IMR-90 (cell line): Measurements from ENCODE around the gene CTNND2. TPM values are rescaled to one million over a fixed set of nuclear protein-coding genes. Genes with fewer than 3 reads are reported as not detected.

Source experiments
- ATAC-seq: fragments of 200-7000 bp; cut with Tn5 transposase; 2 replicates; pipeline ENCODE4 v1.9.1; 2020; ENCODE audit warnings: low read depth, mild to moderate bottlenecking, moderate library complexity
- BruUV-seq: library from RNA; stranded (reverse); fragments of 400-500 nt; replicated peaks from 2 replicates; lab custom pipeline; 2021; lab: Mats Ljungman, UMichigan
- CTCF ChIA-PET: fragments of 300-600 bp; formaldehyde crosslinking; extraction: SDS; loops from one replicate; lab custom pipeline; 2021; ENCODE audit warnings: antibody characterized with exemption; lab: Yijun Ruan, JAX
- POLR2A ChIA-PET: fragments of 300-600 bp; sonication (Branson Sonifier 250); formaldehyde crosslinking; loops from one replicate; lab custom pipeline; 2022; ENCODE audit warnings: antibody characterized with exemption; ENCODE audit not compliant: unreplicated experiment; lab: Charles Lee
- DNase-seq: peaks from one replicate; pipeline ENCODE4 v3.0.0; 2013
- H2AFZ ChIP-seq: replicated peaks from 2 replicates; pipeline ENCODE3; 2013; ENCODE audit warnings: low read length, mild to moderate bottlenecking; ENCODE audit not compliant: poor library complexity
- H2AK5ac ChIP-seq: 2 replicates; pipeline ENCODE4 v1.6.1; 2013; ENCODE audit warnings: low read depth, low read length, inconsistent platforms
- H2AK9ac ChIP-seq: replicated peaks from 2 replicates; pipeline ENCODE3; 2013; ENCODE audit warnings: mild to moderate bottlenecking, low read depth, low read length, moderate library complexity; ENCODE audit not compliant: poor library complexity
- H2BK120ac ChIP-seq: 2 replicates; pipeline ENCODE4 v1.6.1; 2013; ENCODE audit warnings: low read depth, low read length, inconsistent platforms
- H2BK15ac ChIP-seq: 3 replicates; pipeline ENCODE4 v1.6.1; 2013; ENCODE audit warnings: low read depth, low read length, inconsistent platforms
- H2BK20ac ChIP-seq: 2 replicates; pipeline ENCODE4 v1.6.1; 2013; ENCODE audit warnings: low read depth, mild to moderate bottlenecking, inconsistent platforms, low read length, moderate library complexity
- H2BK5ac ChIP-seq: 2 replicates; pipeline ENCODE4 v1.6.1; 2013; ENCODE audit warnings: mild to moderate bottlenecking, low read depth, low read length, inconsistent platforms; ENCODE audit not compliant: poor library complexity, severe bottlenecking
- H3K14ac ChIP-seq: replicated peaks from 2 replicates; pipeline ENCODE4 v1.6.1; 2013; ENCODE audit warnings: low read depth, low read length, inconsistent platforms
- H3K18ac ChIP-seq: 2 replicates; pipeline ENCODE4 v1.6.1; 2013; ENCODE audit warnings: low read depth, low read length, control low read depth
- H3K23ac ChIP-seq: 2 replicates; pipeline ENCODE4 v1.6.1; 2013; ENCODE audit warnings: low read depth, low read length, inconsistent platforms
- H3K27ac ChIP-seq: 2 replicates; pipeline ENCODE4 v1.5.1; 2013; ENCODE audit warnings: mild to moderate bottlenecking, control low read depth, low read length; ENCODE audit not compliant: insufficient read depth
- H3K27me3 ChIP-seq: 2 replicates; pipeline ENCODE4 v1.6.1; 2013; ENCODE audit warnings: low read length; ENCODE audit not compliant: control insufficient read depth, insufficient read depth
- H3K36me3 ChIP-seq: 2 replicates; pipeline ENCODE4 v1.6.1; 2013; ENCODE audit warnings: low read length, mixed read lengths; ENCODE audit not compliant: control insufficient read depth, insufficient read depth
- H3K4ac ChIP-seq: 2 replicates; pipeline ENCODE4 v1.6.1; 2013; ENCODE audit warnings: low read depth, low read length, inconsistent platforms
- H3K4me1 ChIP-seq: 2 replicates; pipeline ENCODE4 v1.6.1; 2013; ENCODE audit warnings: low read length, mixed read lengths; ENCODE audit not compliant: control insufficient read depth, insufficient read depth
- H3K4me2 ChIP-seq: 2 replicates; pipeline ENCODE4 v1.6.1; 2013; ENCODE audit warnings: low read depth, mild to moderate bottlenecking, control low read depth, low read length, moderate library complexity
- H3K4me3 ChIP-seq: 2 replicates; pipeline ENCODE4 v1.5.1; 2013; ENCODE audit warnings: low read depth, mild to moderate bottlenecking, control low read depth, low read length, moderate library complexity; ENCODE audit not compliant: insufficient read depth
- H3K56ac ChIP-seq: 2 replicates; pipeline ENCODE4 v1.6.1; 2013; ENCODE audit warnings: low read length, inconsistent platforms; ENCODE audit not compliant: insufficient read depth; ENCODE audit errors: extremely low read depth
- H3K79me1 ChIP-seq, 2 experiments: 2 replicates each; pipeline ENCODE4 v1.6.1; 2013; ENCODE audit warnings: low read length in 2 of 2, inconsistent platforms in 1 of 2, low read depth in 1 of 2
- H3K9ac ChIP-seq: 2 replicates; pipeline ENCODE4 v1.6.1; 2013; ENCODE audit warnings: low read depth, low read length, control low read depth
- H3K9me1 ChIP-seq: 2 replicates; pipeline ENCODE4 v1.6.1; 2013; ENCODE audit warnings: low read length, inconsistent platforms; ENCODE audit not compliant: insufficient read depth
- H3K9me3 ChIP-seq: 2 replicates; pipeline ENCODE4 v1.6.1; 2013; ENCODE audit warnings: low read length; ENCODE audit not compliant: control insufficient read depth, insufficient read depth
- H4K20me1 ChIP-seq: 2 replicates; pipeline ENCODE4 v1.6.1; 2013; ENCODE audit warnings: low read length, inconsistent platforms; ENCODE audit not compliant: insufficient read depth
- H4K5ac ChIP-seq: 2 replicates; pipeline ENCODE4 v1.6.1; 2013; ENCODE audit warnings: mild to moderate bottlenecking, low read depth, low read length, control low read depth
- H4K8ac ChIP-seq, 2 experiments: 2 replicates each; pipeline ENCODE4 v1.6.1; 2013; ENCODE audit warnings: low read depth in 2 of 2, low read length in 2 of 2, control low read depth in 1 of 2, inconsistent platforms in 1 of 2
- H4K91ac ChIP-seq: 2 replicates; pipeline ENCODE4 v1.6.1; 2013; ENCODE audit warnings: low read depth, low read length, inconsistent platforms; ENCODE audit not compliant: insufficient read depth
- BHLHE40 ChIP-seq: fragments of 150-350 bp; IDR thresholded peaks from 2 replicates; pipeline ENCODE4 v1.6.1; 2016; ENCODE audit warnings: mild to moderate bottlenecking, low read depth, low read length
- CEBPB ChIP-seq: IDR thresholded peaks from 2 replicates; pipeline ENCODE4 v1.6.1; 2012; ENCODE audit warnings: low read depth, low read length, improper control_type of control experiment
- CHD1 ChIP-seq: IDR thresholded peaks from 2 replicates; pipeline ENCODE4 v1.6.1; 2012; ENCODE audit warnings: low read depth, low read length, improper control_type of control experiment
- CTCF ChIP-seq: conservative IDR thresholded peaks from 2 replicates; pipeline ENCODE4 v1.5.1; 2012; ENCODE audit warnings: mild to moderate bottlenecking, low read depth, low read length, improper control_type of control experiment
- ELK1 ChIP-seq: fragments of 150-350 bp; IDR thresholded peaks from 2 replicates; pipeline ENCODE4 v1.6.1; 2016; ENCODE audit warnings: low read depth, mild to moderate bottlenecking, low read length, moderate library complexity, borderline replicate concordance
- FOS ChIP-seq: fragments of 150-350 bp; IDR thresholded peaks from 2 replicates; pipeline ENCODE4 v1.6.1; 2016; ENCODE audit warnings: low read depth, low read length
- MAFK ChIP-seq: IDR thresholded peaks from 2 replicates; pipeline ENCODE4 v1.6.1; 2012; ENCODE audit warnings: low read depth, low read length, improper control_type of control experiment
- MAZ ChIP-seq: IDR thresholded peaks from 2 replicates; pipeline ENCODE4 v1.6.1; 2012; ENCODE audit warnings: low read depth, mild to moderate bottlenecking, low read length, improper control_type of control experiment, moderate library complexity, borderline replicate concordance
- MXI1 ChIP-seq: IDR thresholded peaks from 2 replicates; pipeline ENCODE4 v1.6.1; 2012; ENCODE audit warnings: low read depth, mild to moderate bottlenecking, low read length, moderate library complexity, borderline replicate concordance
- NFE2L2 ChIP-seq: fragments of 150-350 bp; IDR thresholded peaks from 2 replicates; pipeline ENCODE4 v1.6.1; 2016; ENCODE audit warnings: low read depth, mild to moderate bottlenecking, low read length
- POLR2A ChIP-seq: IDR thresholded peaks from 2 replicates; pipeline ENCODE4 v1.6.1; 2012; ENCODE audit warnings: mild to moderate bottlenecking, low read depth, low read length
- RAD21 ChIP-seq: IDR thresholded peaks from 2 replicates; pipeline ENCODE4 v1.6.1; 2012; ENCODE audit warnings: low read length, improper control_type of control experiment
- RCOR1 ChIP-seq: IDR thresholded peaks from 2 replicates; pipeline ENCODE4 v1.6.1; 2012; ENCODE audit warnings: mild to moderate bottlenecking, low read length, improper control_type of control experiment; ENCODE audit not compliant: insufficient replicate concordance
- RFX5 ChIP-seq: IDR thresholded peaks from 2 replicates; pipeline ENCODE4 v1.8.0; 2012; ENCODE audit warnings: low read depth, mild to moderate bottlenecking, low read length, moderate library complexity
- SMC3 ChIP-seq: fragments of 150-350 bp; IDR thresholded peaks from 2 replicates; pipeline ENCODE4 v1.6.1; 2016; ENCODE audit warnings: low read depth, mild to moderate bottlenecking, antibody characterized with exemption, low read length, moderate library complexity
- USF2 ChIP-seq: fragments of 150-350 bp; IDR thresholded peaks from 2 replicates; pipeline ENCODE4 v1.6.1; 2017; ENCODE audit warnings: mild to moderate bottlenecking, antibody characterized with exemption, low read length, low read depth
- WGBS, 2 experiments: methylation state at CpG; one replicate each; pipeline versions ENCODE4 v1.1.5 to v1.1.7; 2013; ENCODE audit warnings: missing lambda C conversion rate in 2 of 2; ENCODE audit not compliant: insufficient read length in 1 of 2; ENCODE audit errors: extremely low coverage in 2 of 2; 5-methylcytosine and 5-hydroxymethylcytosine counted together
- dilution Hi-C: fragments of 300-500 bp; cut with HindIII; formaldehyde crosslinking; loops from one replicate; pipeline ENCODE4 v1.14.3; 2018; ENCODE audit warnings: low sequenced_read_pairs; ENCODE audit not compliant: unreplicated experiment
- in situ Hi-C: fragments of 300-500 bp; cut with MboI; formaldehyde crosslinking; loops from 3 replicates; pipeline ENCODE4 v1.14.3; 2019; ENCODE audit warnings: low sequenced_read_pairs, inconsistent platforms, mixed read lengths
- intact Hi-C: fragments of 100-400 bp; cut with micrococcal nuclease; formaldehyde crosslinking; loops from 2 replicates; pipeline ENCODE4 v1.10.0; 2022
- polyA plus RNA-seq, 3 experiments: library from polyadenylated mRNA; depleted of rRNA; stranded (reverse); fragments of >200 nt; gene quantifications; 2 replicates each; pipeline ENCODE4 v1.2.3, GENCODE V29; 2012; ENCODE audit warnings: low replicate concordance in 1 of 3
- total RNA-seq: library from RNA; depleted of rRNA; stranded (reverse); fragments of >200 nt; gene quantifications from 2 replicates; pipeline ENCODE4 v1.2.3, GENCODE V29; 2012

Gene CTNND2
- total and polyA plus RNA-seq, 2 of the 4 experiments (the other 2 are of a cell fraction), result not detected

GRCh38 chr5:11719888-11720481 lies 184.3 kb downstream of the CTNND2 start:
- H2AK9ac ChIP-seq, result no peak overlapping the region
- H3K4me1 ChIP-seq, result no peaks in the 10 kb centered on the region
- no peak overlapping the region for H3K27ac ChIP-seq
- no peak overlapping the region for H3K4me2 ChIP-seq
- no peak overlapping the region for H2BK5ac ChIP-seq
- no peak overlapping the region for H4K8ac ChIP-seq
- no peak overlapping the region for H2BK20ac ChIP-seq
- H2BK120ac ChIP-seq, result no peak overlapping the region
- no peaks in the 10 kb centered on the region for H4K20me1 ChIP-seq
- H3K4me3 ChIP-seq, result no peak overlapping the region
- H2AFZ ChIP-seq, result no peak overlapping the region
- intact Hi-C loops (no loop called here), dilution Hi-C loops (no loop called here), in situ Hi-C loops (no loop called here)
- no peak overlapping the region for H4K91ac ChIP-seq
- H3K9me1 ChIP-seq, result no peaks in the 10 kb centered on the region
- no peak overlapping the region for H3K14ac ChIP-seq
- TF ChIP-seq RAD21 (no peak), CTCF (no peak), POLR2A (no peak), NFE2L2 (no peak), MAZ (no peak), MXI1 (no peak), SMC3 (no peak), CHD1 (no peak), ELK1 (no peak), MAFK (no peak), RFX5 (no peak), USF2 (no peak), RCOR1 (no peak), CEBPB (no peak), FOS (no peak), BHLHE40 (no peak)
- no peak overlapping the region for H2BK15ac ChIP-seq
- H3K79me1 ChIP-seq, result no peaks in the 10 kb centered on the region
- CTCF ChIA-PET, result no interaction called here
- no peak overlapping the region for H3K4ac ChIP-seq
- H3K27me3 ChIP-seq, result no peaks in the 10 kb centered on the region
- ATAC-seq (no peak), DNase-seq (no peak)
- POLR2A ChIA-PET, result no interaction called here
- H2AK5ac ChIP-seq, result no peak overlapping the region
- H3K9me3 ChIP-seq, result peaks cover 10% of the 10 kb centered on the region
- H4K5ac ChIP-seq, result no peak overlapping the region
- no peak overlapping the region for H3K56ac ChIP-seq
- H3K9ac ChIP-seq, result no peak overlapping the region
- H3K36me3 ChIP-seq, result no peaks in the 10 kb centered on the region
- BruUV-seq, result no TSS peak
- no CpG with 5 or more reads among the region's 5 CpGs for WGBS, 2 experiments
- H3K23ac ChIP-seq, result no peak overlapping the region
- H3K18ac ChIP-seq, result no peak overlapping the region
